PFSK-1 (cell line): Measurements from ENCODE around the gene MPP4.

Experiments used
- POLR2AphosphoS5 ChIP-seq: IDR thresholded peaks from 2 replicates; pipeline ENCODE4 v1.6.1; 2012; ENCODE audit warnings: low read depth, mild to moderate bottlenecking, control low read depth, low read length, moderate library complexity
- SIN3A ChIP-seq: IDR thresholded peaks from 2 replicates; pipeline ENCODE4 v1.6.1; 2012; ENCODE audit warnings: mild to moderate bottlenecking, low read length, moderate library complexity, borderline replicate concordance; ENCODE audit not compliant: insufficient read depth

DNA sequence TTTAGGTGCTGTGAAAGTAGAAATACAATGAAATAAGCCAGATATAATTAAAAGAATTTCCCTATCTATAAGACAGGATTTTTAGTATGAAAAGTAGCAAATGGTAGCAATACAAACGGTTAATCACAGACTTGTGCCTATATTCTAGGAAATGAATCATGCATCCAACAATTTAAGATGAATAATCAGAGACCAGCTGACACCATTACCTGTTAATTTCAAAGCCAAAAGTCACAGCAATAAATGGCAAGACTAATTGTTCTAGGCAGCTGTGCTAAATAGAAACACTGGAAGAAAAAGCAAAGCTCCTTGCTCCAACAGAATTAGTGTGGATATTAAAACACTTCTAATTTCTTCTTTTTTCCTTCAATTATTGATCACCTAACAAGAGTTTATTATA lies 35.1 kb upstream of the MPP4 start:
- TF ChIP-seq POLR2AphosphoS5 = no peak
- TF ChIP-seq SIN3A = no peak
